ENCODE results near the gene SPDYE4.

SPDYE4 gene

DNA sequence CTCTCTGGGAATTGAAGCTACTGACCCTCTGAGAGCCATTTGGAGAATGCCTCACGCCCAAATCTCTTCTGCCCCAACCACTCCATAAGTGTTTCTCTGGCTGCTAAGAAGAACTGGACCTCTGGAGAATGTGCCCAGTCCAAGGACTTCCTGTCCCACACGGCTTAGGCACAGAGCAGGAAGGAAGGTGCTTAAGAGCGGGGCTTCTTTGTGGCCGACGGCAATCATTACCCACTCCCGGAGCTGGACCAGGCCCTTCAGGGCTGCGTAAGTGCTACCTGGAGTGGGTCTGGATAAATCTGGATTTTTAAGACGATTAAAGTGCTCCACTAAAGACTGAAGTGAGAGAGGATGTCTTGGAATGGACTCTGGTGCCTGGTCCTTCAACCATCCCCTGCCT is 15.5 kb downstream of the SPDYE4 start:
- TF ChIP-seq POLR2A (IDR thresholded peaks at IDR 0.05; ENCODE audit: extremely low read depth, insufficient read length) (no peak), MYC (IDR thresholded peaks at IDR 0.05; ENCODE audit: low read depth, low read length) (no peak)
- TF ChIP-seq, protein P1, sequence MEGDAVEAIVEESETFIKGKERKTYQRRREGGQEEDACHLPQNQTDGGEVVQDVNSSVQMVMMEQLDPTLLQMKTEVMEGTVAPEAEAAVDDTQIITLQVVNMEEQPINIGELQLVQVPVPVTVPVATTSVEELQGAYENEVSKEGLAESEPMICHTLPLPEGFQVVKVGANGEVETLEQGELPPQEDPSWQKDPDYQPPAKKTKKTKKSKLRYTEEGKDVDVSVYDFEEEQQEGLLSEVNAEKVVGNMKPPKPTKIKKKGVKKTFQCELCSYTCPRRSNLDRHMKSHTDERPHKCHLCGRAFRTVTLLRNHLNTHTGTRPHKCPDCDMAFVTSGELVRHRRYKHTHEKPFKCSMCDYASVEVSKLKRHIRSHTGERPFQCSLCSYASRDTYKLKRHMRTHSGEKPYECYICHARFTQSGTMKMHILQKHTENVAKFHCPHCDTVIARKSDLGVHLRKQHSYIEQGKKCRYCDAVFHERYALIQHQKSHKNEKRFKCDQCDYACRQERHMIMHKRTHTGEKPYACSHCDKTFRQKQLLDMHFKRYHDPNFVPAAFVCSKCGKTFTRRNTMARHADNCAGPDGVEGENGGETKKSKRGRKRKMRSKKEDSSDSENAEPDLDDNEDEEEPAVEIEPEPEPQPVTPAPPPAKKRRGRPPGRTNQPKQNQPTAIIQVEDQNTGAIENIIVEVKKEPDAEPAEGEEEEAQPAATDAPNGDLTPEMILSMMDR (IDR thresholded peaks at IDR 0.05; ENCODE audit: low read depth, low read length) = no peak
- TF ChIP-seq, protein P2, sequence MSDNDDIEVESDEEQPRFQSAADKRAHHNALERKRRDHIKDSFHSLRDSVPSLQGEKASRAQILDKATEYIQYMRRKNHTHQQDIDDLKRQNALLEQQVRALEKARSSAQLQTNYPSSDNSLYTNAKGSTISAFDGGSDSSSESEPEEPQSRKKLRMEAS (IDR thresholded peaks at IDR 0.05; ENCODE audit: low read depth, low read length) = no peak
- H3K4me3 ChIP-seq (ENCODE audit: low read depth, low read length) = no peak overlapping the region
- no peak for DNase-seq (ENCODE audit: low read depth)

DNA sequence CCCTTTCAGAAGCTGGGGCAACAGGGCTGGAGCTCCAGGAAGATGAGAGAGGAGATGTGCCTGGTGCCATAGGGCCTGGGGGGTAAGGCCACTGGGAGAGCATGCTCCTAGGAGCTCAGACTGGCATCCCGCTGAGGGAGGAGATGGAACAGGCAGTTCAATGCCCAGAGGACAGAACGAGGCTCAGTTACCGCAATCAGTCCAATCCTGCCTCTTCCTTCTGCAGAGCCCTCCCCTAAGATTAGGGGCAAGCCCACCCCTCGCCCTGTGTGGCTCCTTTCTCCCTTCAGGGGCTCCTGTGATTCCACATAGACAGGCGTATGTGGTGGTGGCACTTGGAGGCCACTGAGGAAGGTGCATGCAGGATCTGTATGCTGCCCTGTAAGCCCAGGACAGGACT is 16.1 kb downstream of the SPDYE4 start:
- TF ChIP-seq, protein P2 (IDR thresholded peaks at IDR 0.05; ENCODE audit: low read depth, low read length) = no peak
- TF ChIP-seq MYC (IDR thresholded peaks at IDR 0.05; ENCODE audit: low read depth, low read length) (no peak), POLR2A (IDR thresholded peaks at IDR 0.05; ENCODE audit: extremely low read depth, insufficient read length) (no peak)
- TF ChIP-seq, protein P1 (IDR thresholded peaks at IDR 0.05; ENCODE audit: low read depth, low read length) = no peak
- no peak for DNase-seq (ENCODE audit: low read depth)
- H3K4me3 ChIP-seq (ENCODE audit: low read depth, low read length) = no peak overlapping the region

DNA sequence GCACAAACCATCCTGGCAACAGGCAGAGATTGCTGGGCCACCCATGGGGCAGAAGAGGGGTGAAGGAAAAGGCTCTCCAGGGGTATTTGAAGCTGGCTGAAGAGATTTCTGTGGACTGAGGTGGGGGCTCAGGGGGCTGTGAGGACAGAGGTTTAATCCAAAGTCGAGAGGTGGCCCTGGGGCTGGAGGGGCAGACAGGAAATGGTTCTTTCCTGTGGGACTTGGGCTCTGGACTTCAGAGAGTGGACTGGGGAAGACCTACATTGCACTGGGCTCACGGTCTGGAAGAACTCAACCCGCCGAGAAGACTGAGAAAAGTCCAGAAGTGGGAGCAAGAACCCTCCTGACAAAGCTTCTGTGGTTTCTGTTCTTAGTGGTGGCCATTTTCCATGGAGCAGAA is 16.6 kb downstream of the SPDYE4 start:
- TF ChIP-seq, protein P2 (IDR thresholded peaks at IDR 0.05; ENCODE audit: low read depth, low read length) = no peak
- TF ChIP-seq, protein P1 (IDR thresholded peaks at IDR 0.05; ENCODE audit: low read depth, low read length) = no peak
- TF ChIP-seq POLR2A (IDR thresholded peaks at IDR 0.05; ENCODE audit: extremely low read depth, insufficient read length) = no peak
- no peak for TF ChIP-seq MYC (IDR thresholded peaks at IDR 0.05; ENCODE audit: low read depth, low read length)
- H3K4me3 ChIP-seq (ENCODE audit: low read depth, low read length) = no peak overlapping the region
- no peak for DNase-seq (ENCODE audit: low read depth)

DNA sequence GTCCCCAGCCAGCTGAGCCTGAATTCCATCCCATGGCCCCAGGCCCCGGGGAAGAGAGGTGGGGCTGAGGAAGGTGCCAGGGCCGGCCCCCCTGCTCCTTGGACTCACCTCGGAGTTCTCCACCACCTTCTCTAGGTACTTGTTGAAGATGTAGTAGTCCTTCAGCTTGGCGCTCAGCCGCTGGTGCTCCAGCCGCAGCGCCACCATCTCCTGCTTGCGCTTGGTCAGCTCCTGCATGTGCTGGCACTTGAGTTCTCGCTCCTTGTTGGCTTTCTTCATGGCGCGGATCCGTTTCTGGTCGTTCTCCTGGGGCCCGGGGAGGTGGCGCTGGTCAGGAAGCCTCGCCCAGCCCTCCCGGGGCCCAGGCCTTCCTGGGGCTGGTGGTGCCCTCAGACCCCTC is 17.0 kb downstream of the SPDYE4 start:
- DNase-seq (ENCODE audit: low read depth) = no peak
- TF ChIP-seq MYC (IDR thresholded peaks at IDR 0.05; ENCODE audit: low read depth, low read length) (no peak), POLR2A (IDR thresholded peaks at IDR 0.05; ENCODE audit: extremely low read depth, insufficient read length) (no peak)
- TF ChIP-seq, protein P1 (IDR thresholded peaks at IDR 0.05; ENCODE audit: low read depth, low read length) = no peak
- TF ChIP-seq, protein P2 (IDR thresholded peaks at IDR 0.05; ENCODE audit: low read depth, low read length) = no peak
- no peak overlapping the region for H3K4me3 ChIP-seq (ENCODE audit: low read depth, low read length)

DNA sequence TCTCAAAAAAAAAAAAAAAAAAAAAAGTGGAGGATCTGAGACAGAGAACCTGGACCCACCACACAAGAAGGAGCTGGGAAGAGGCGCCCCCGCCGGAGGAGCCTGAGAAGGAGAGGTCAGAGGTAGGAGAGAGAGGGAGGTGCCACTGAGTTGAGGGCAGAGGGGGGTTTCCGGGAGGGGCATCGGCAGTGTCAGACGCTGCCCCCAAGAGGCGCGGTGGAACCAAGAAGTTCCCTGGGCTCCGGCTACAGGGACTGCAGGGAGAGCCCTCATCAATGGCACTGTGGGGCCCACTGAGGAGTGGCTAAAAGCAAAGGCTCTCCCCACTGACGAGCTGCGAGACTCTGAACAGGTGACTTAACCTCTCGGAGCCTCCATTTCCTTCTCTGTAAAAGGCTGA is 17.9 kb downstream of the SPDYE4 start:
- TF ChIP-seq, protein P2 (IDR thresholded peaks at IDR 0.05; ENCODE audit: low read depth, low read length) = no peak
- no peak for TF ChIP-seq POLR2A (IDR thresholded peaks at IDR 0.05; ENCODE audit: extremely low read depth, insufficient read length)
- TF ChIP-seq MYC (IDR thresholded peaks at IDR 0.05; ENCODE audit: low read depth, low read length) = no peak
- TF ChIP-seq, protein P1 (IDR thresholded peaks at IDR 0.05; ENCODE audit: low read depth, low read length) = no peak
- no peak for DNase-seq (ENCODE audit: low read depth)
- H3K4me3 ChIP-seq (ENCODE audit: low read depth, low read length) = no peak overlapping the region

DNA sequence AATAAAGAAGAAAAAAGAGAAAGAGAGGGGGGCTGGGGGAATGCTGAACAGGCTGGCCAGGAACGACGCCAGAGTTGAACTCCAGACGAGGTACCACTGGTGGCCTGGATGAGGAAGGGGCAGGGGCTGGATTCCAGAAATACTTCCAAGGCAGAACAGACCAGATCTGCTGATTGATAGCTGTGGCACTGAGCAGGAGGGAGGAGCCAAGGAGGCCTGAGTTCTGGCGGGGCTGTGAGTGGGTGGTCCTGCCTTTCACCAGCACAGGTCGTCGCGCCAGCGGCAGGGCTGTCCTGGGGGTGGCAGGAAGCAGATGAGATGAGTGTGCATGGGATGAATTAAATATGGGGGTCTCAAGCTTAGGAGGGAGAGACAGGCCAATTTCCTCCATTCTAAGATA is 19.2 kb downstream of the SPDYE4 start:
- no peak for DNase-seq (ENCODE audit: low read depth)
- no peak overlapping the region for H3K4me3 ChIP-seq (ENCODE audit: low read depth, low read length)
- no peak for TF ChIP-seq POLR2A (IDR thresholded peaks at IDR 0.05; ENCODE audit: extremely low read depth, insufficient read length)
